ENCODE measurements around the gene FSD1L.
"Not testable (repeated sequence)": the region's sequence is repeated elsewhere in the genome, so short reads cannot be mapped to it uniquely, and the experiment has no call there.

Gene FSD1L

DNA sequence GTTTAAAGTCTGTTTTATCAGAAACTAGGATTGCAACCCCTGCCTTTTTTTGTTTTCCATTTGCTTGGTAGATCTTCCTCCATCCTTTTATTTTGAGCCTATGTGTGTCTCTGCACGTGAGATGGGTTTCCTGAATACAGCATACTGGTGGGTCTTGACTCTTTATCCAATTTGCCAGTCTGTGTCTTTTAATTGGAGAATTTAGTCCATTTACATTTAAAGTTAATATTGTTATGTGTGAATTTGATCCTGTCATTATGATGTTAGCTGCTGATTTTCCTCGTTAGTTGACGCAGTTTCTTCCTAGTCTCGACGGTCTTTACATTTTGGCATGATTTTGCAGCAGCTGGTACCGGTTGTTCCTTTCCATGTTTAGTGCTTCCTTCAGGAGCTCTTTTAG is 132.1 kb downstream of the FSD1L start:
- DNase-seq: not testable (repeated sequence)

DNA sequence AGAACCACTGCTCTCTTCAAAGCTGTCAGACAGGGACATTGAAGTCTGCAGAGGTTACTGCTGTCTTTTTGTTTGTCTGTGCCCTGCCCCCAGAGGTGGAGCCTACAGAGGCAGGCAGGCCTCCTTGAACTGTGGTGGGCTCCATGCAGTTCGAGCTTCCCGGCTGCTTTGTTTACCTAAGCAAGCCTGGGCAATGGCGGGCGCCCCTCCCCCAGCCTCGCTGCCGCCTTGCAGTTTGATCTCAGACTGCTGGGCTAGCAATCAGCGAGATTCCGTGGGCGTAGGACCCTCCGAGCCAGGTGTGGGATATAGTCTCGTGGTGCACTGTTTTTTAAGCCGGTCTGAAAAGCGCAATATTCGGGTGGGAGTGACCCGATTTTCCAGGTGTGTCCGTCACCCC is 133.7 kb downstream of the FSD1L start:
- DNase-seq: not testable (repeated sequence)

DNA sequence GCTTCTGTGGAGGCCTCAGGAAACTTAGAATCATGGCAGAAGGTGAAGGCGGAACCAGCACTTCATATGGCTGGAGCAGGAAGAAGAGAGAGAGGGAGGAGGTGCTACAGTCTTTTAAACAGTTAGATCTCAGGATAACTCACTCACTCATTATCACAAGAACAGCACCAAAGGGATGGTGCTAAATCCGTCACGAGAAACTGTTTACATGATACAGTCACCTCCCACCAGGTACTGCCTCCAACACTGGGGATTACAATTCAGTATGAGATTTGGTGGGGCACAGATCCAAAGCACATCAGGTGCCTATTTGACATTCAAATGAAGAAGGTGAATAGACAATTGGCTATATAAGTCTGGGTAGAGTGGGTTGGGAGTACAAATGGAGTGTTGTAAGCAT is 145.3 kb downstream of the FSD1L start:
- DNase-seq: no peak

All from stimulated activated naive CD4-positive, alpha-beta T cell (primary cell).